Keratinocyte (primary cell): ENCODE results near the gene PRSS8. TPM values are rescaled to one million over a fixed set of nuclear protein-coding genes. Genes with fewer than 3 reads are reported as not detected.
"Not testable (repeated sequence)": the region's sequence is repeated elsewhere in the genome, so short reads cannot be mapped to it uniquely, and the experiment has no call there.

ENCODE experiments used
- DNase-seq: peaks from one replicate; pipeline ENCODE4 v3.0.0-alpha.2; 2011; ENCODE audit warnings: low read depth, missing footprints, low spot score
- FAIRE-seq: peaks from 2 replicates; lab custom pipeline; 2011; peaks lifted over from hg19 to GRCh38; lab: Jason Lieb, UNC
- H2AFZ ChIP-seq: 2 replicates; pipeline ENCODE4 v1.6.0; 2012; ENCODE audit warnings: low read length, control low read depth, inconsistent platforms; ENCODE audit not compliant: control insufficient read depth
- H3K27ac ChIP-seq: 2 replicates; pipeline ENCODE4 v1.5.1; 2011; ENCODE audit warnings: low read length; ENCODE audit not compliant: control insufficient read depth, insufficient read depth
- H3K27me3 ChIP-seq: 3 replicates; pipeline ENCODE4 v1.6.0; 2011; ENCODE audit warnings: low read length; ENCODE audit not compliant: control insufficient read depth, insufficient read depth; ENCODE audit errors: extremely low read depth
- H3K36me3 ChIP-seq, 2 experiments: 2 replicates in 1 of 2; 3 replicates in 1 of 2; pipeline ENCODE4 v1.5.1; 2011; ENCODE audit warnings: low read length in 2 of 2, mild to moderate bottlenecking in 1 of 2; ENCODE audit not compliant: control insufficient read depth in 2 of 2, insufficient read depth in 2 of 2; ENCODE audit errors: extremely low read depth in 1 of 2
- H3K4me1 ChIP-seq: 3 replicates; pipeline ENCODE4 v1.5.1; 2011; ENCODE audit warnings: low read length; ENCODE audit not compliant: control insufficient read depth, insufficient read depth; ENCODE audit errors: extremely low read depth
- H3K4me2 ChIP-seq: 3 replicates; pipeline ENCODE4 v1.6.0; 2011; ENCODE audit warnings: low read depth, low read length; ENCODE audit not compliant: control insufficient read depth, insufficient read depth; ENCODE audit errors: extremely low read depth
- H3K4me3 ChIP-seq, 3 experiments: fragments of 200-600 bp in 1 of 3; sonication (generic) in 1 of 3; 2 replicates in 2 of 3; 3 replicates in 1 of 3; pipeline ENCODE4 v1.5.1; 2011 to 2016; ENCODE audit warnings: low read length in 3 of 3, mild to moderate bottlenecking in 3 of 3, control low read depth in 2 of 3, inconsistent platforms in 1 of 3, low read depth in 1 of 3, mixed read lengths in 1 of 3, mixed run types in 1 of 3, moderate library complexity in 1 of 3; ENCODE audit not compliant: control insufficient read depth in 2 of 3, insufficient read depth in 2 of 3; ENCODE audit errors: extremely low read depth in 1 of 3
- H3K79me2 ChIP-seq: 2 replicates; pipeline ENCODE4 v1.6.0; 2012; ENCODE audit warnings: low read length; ENCODE audit not compliant: control insufficient read depth, insufficient read depth
- H3K9ac ChIP-seq: 3 replicates; pipeline ENCODE4 v1.6.0; 2011; ENCODE audit warnings: low read length; ENCODE audit not compliant: control insufficient read depth, insufficient read depth; ENCODE audit errors: extremely low read depth
- H3K9me1 ChIP-seq: 3 replicates; pipeline ENCODE4 v1.6.0; 2011; ENCODE audit warnings: low read length; ENCODE audit not compliant: control insufficient read depth, insufficient read depth; ENCODE audit errors: extremely low read depth
- H3K9me3 ChIP-seq: 2 replicates; pipeline ENCODE4 v1.5.1; 2012; ENCODE audit warnings: low read depth, low read length; ENCODE audit not compliant: control insufficient read depth
- H4K20me1 ChIP-seq: 3 replicates; pipeline ENCODE4 v1.6.0; 2011; ENCODE audit warnings: low read length; ENCODE audit not compliant: control insufficient read depth, insufficient read depth; ENCODE audit errors: extremely low read depth
- CTCF ChIP-seq, 3 experiments: IDR thresholded peaks in 1 of 3; conservative IDR thresholded peaks in 1 of 3; optimal IDR thresholded peaks in 1 of 3; 2 replicates in 2 of 3; 3 replicates in 1 of 3; pipeline versions ENCODE3 to v1.5.1; 2011; ENCODE audit warnings: low read length in 3 of 3, mild to moderate bottlenecking in 3 of 3, moderate library complexity in 2 of 3, control low read depth in 1 of 3, inconsistent platforms in 1 of 3; ENCODE audit not compliant: insufficient read depth in 2 of 3; ENCODE audit errors: extremely low read depth in 1 of 3
- EZH2 ChIP-seq: IDR thresholded peaks from one replicate; pipeline ENCODE4 v1.6.1; 2012; ENCODE audit warnings: inconsistent platforms, mild to moderate bottlenecking, low read length, moderate library complexity
- dilution Hi-C: fragments of 300-500 bp; cut with MboI; formaldehyde crosslinking; loops from one replicate; pipeline ENCODE4 v1.7.0; 2020; ENCODE audit warnings: low sequenced_read_pairs; ENCODE audit not compliant: extremely low pct_ligation_motif_present
- polyA plus RNA-seq, 5 experiments: library from polyadenylated mRNA; depleted of rRNA in 3 of 5; stranded (reverse) in 3 of 5; stranded (forward) in 1 of 5; unstranded in 1 of 5; fragments of >200 nt; gene quantifications; 1 replicate in 1 of 5; 2 replicates in 3 of 5; 3 replicates in 1 of 5; pipeline versions ENCODE4 v1.2.1 to v1.2.3, GENCODE V29; 2011 to 2012; ENCODE audit warnings: missing spikeins in 2 of 5, low read depth in 1 of 5, low replicate concordance in 1 of 5

Gene PRSS8
- polyA plus RNA-seq, 1 donor (not counting 4 experiments of a cell fraction or from before 2014, with no cell fraction given), result 31.2 TPM

- H3K9me1 ChIP-seq, result no peaks in the 10 kb centered on the region
- H3K4me1 ChIP-seq, result peaks cover 33% of the 10 kb centered on the region
- peak overlapping the region; percentile 69 for H3K9ac ChIP-seq
- peak; percentile 61 to 96 (median 88) for TF ChIP-seq CTCF (optimal IDR thresholded peaks at IDR 0.05 in 1 of 3, IDR thresholded peaks at IDR 0.05 in 1 of 3, conservative IDR thresholded peaks at IDR 0.05 in 1 of 3; ENCODE audit: extremely low read depth in 1 of 3, insufficient read depth in 2 of 3, low read length in 3 of 3)
- TF ChIP-seq EZH2, result no peak
- no peaks in the 10 kb centered on the region for H3K36me3 ChIP-seq
- H3K4me3 ChIP-seq, result peak overlapping the region; percentile 13 to 64 (median 53)
- no peaks in the 10 kb centered on the region for H3K27me3 ChIP-seq
- peak overlapping the region; percentile 85 for H3K27ac ChIP-seq
- dilution Hi-C loops, result no loop called here
- H3K79me2 ChIP-seq, result no peaks in the 10 kb centered on the region
- peak; percentile 23 for FAIRE-seq
- no peaks in the 10 kb centered on the region for H4K20me1 ChIP-seq
- H3K4me2 ChIP-seq, result peak overlapping the region; percentile 90
- H3K9me3 ChIP-seq, result no peaks in the 10 kb centered on the region
- peak; percentile 93 for DNase-seq
- H2AFZ ChIP-seq, result peak overlapping the region; percentile 93
Measured at GRCh38 chr16:31142109-31143010, 6.8 kb upstream of the PRSS8 start.

GRCh38 chr16:31141489-31142108 is 6.1 kb upstream of the PRSS8 start:
- Histone ChIP-seq H3K4me1 (peaks cover 33% of the 10 kb centered on the region), H2AFZ (peak overlapping the region; percentile 80), H3K4me2 (peak overlapping the region; percentile 90), H4K20me1 (no peaks in the 10 kb centered on the region), H3K9ac (peak overlapping the region; percentile 69), H3K27me3 (no peaks in the 10 kb centered on the region), H3K36me3 (no peaks in the 10 kb centered on the region), H3K27ac (peak overlapping the region; percentile 85), H3K9me1 (no peaks in the 10 kb centered on the region), H3K9me3 (no peaks in the 10 kb centered on the region), H3K4me3 (peak overlapping the region in 2 of 3 experiments; percentile 49 to 64), H3K79me2 (no peaks in the 10 kb centered on the region)
- no peak for TF ChIP-seq CTCF (optimal IDR thresholded peaks at IDR 0.05 in 1 of 3, IDR thresholded peaks at IDR 0.05 in 1 of 3, conservative IDR thresholded peaks at IDR 0.05 in 1 of 3; ENCODE audit: extremely low read depth in 1 of 3, insufficient read depth in 2 of 3, low read length in 3 of 3)
- TF ChIP-seq EZH2, result no peak
- FAIRE-seq, result peak; percentile 5
- DNase-seq, result no peak
- dilution Hi-C loops, result no loop called here

DNA sequence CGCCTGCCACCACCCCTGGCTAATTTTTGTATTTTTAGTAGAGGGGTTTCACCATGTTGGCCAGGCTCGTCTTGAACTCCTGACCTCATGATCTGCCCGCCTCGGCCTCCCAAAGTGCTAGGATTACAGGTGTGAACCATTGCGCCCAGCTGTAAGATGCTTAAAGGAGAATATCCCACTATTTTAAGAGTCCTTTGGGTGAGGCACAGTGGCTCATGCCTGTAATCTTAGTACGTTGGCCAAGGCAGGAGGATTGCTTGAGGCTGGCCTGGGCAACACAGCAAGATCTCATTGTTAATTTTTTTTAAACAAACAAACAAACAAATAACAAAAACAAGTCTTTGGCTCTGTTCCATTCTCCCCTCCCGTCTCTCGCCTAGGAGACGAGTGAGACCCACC is 5.5 kb upstream of the PRSS8 start:
- DNase-seq, H3K9me3 ChIP-seq, H2AFZ ChIP-seq, H4K20me1 ChIP-seq, FAIRE-seq, dilution Hi-C loops, H3K9me1 ChIP-seq, H3K36me3 ChIP-seq, H3K27me3 ChIP-seq, H3K79me2 ChIP-seq: not testable (repeated sequence)
- Histone ChIP-seq H3K9ac (peak overlapping the region; percentile 69), H3K4me2 (peak overlapping the region; percentile 90), H3K27ac (peak overlapping the region; percentile 85), H3K4me1 (peaks cover 35% of the 10 kb centered on the region), H3K4me3 (peak overlapping the region in 1 of 3 experiments; percentile 64)
